Superior temporal gyrus (tissue), 1 donor: ENCODE results near the gene ADAMTSL1.
A peak's percentile ranks its signal among the peaks of the same experiment; 100 is the strongest.

Experiments
- DNase-seq: peaks from one replicate; pipeline ENCODE4 v3.0.0-alpha.2; 2016; ENCODE audit errors: extremely low spot score

ADAMTSL1 gene

DNA sequence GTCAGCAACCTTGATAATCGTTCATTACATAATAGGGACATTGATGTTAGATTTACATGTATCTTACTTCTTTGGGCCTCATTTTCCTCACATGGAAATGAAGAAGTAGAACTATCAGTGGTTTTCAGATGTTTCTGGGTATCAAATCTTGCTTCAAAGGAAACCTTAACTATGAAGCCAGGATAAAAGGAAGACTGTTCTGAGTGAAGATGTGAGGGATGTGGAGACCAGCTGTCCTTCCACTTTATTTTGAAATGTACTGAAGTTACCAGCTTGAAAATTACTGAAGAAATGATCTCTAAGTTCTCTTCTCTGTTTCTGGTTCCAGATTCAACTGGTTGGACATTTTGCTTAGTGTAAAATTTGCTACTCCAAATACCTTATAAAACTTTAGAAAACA is 186.0 kb downstream of the ADAMTSL1 start:
- no peak for DNase-seq

DNA sequence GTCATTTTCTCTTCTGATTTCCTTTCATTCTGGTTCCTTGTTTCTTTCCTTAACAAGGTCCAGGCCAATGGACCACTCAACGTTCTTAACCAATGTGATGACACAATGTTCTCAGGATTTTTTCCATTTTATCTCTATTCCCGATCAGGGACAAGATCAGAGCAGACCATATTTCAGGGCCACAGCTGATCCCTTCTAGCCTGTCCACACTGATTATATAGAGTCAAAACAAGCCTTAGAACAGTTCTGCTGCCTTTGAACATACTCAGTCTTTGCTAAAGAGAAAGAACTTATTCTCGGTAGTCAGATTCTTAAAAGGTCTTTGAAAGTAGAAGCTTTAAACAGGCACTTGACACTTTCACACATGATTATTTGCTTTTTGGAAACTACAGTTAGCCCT is 188.4 kb downstream of the ADAMTSL1 start:
- no peak for DNase-seq

DNA sequence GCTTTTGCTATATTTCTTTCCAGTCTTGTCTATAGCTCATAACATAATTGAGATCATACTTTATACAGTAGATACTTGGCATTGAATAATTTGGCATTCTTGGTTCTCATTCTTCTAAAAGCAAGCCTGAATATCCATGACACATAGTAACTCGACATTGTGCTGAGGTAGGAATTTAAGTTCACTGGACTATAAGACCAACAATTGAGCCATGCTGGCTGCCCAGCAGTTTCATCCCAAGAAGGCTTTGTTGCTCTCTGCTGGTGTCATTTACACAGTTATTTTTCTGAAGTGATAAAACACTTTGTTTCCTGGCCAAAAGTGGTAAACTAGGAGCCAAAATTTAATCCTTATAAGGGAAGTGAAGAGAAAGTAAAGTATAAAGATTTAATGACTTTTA is 192.0 kb downstream of the ADAMTSL1 start:
- no peak for DNase-seq

DNA sequence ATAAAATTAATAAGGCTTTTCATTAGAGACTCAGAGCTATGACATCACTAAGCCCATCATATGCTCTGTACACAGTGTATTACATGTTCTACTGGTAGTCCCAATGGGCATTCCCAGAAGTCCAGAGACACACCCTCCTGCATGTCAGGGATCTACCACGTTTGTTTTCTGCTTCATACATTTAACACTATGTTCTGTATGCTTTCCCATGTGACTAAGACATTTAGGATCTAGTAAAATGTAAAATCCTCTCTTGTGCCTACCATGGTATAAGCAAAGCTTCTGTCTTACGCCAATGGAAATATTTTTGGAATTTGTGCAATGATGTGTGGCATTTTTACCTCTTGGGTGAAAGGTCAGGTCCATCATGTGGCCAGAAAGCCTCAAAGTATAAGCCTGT is 192.4 kb downstream of the ADAMTSL1 start:
- no peak for DNase-seq

DNA sequence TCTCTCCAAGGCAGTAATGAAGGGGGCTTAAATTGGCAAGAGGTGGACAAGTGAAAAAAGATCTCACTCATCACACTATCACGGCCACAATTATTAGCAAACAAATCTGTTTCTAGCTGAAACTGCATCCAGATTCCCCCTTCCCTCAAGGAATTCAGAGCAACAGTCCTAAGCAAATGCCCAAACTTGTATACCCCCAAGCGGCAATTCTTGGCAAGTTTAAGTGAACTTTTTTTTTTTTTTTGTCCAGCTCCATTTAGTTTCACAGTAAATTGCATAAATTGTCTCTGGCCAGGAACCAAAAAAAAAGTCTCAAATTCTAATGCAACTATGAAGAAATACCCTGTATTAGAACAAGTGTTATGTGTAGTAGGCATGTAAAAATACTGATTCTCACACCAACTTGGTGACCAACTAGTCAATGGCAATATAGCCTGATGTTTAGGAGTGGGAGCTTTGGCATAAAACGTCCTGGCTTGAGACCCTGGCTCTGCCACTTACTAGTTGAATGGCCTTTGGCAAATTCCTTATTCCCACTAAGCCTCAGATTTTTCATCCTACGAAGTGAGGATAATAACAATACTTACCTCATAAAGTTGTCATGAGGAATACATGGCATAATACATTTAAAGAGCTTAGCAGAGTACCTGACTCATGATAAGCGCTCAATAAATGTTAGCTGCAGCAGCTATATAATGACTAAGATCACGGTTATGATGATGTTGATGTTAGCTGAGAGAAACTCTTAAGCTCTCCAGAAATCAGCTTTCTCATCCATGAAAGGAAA is 193.2 kb downstream of the ADAMTSL1 start:
- no peak for DNase-seq

DNA sequence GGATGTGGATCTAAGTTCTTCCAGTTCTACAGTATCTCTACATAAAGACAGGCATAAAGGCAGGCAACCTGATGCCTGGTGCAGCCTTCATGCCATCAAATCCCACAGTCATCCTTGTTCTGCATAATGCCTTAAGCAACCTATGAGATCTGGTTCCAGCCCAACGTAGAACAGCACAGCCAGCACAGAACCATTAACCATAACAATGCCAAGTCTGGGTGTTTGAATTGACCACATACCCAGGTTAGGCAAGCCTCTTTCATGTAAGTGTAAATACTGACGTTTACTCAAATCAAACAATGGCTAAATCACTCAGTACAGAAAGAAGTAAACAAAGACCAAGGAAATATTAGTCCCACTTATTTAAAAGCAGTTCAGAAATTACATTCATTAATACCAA is 195.0 kb downstream of the ADAMTSL1 start:
- DNase-seq, result no peak

DNA sequence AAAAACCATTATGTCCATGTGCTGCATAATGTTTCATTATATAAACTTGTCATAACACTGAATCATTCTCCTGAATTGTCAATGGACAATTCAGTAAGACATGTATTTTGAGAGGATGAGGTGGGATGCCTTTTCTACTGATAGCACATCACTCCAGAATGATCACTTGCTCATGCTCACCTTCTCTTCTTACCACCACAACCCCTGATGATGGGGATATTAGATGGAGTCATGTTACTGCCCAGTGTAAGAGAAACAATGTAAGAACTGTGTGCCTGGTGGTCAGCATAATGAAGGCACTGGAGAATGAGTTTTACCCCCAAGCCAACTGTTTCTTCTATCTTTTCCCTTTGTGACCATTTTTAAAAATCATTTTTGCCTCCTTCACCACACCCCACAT is 198.8 kb downstream of the ADAMTSL1 start:
- no peak for DNase-seq

DNA sequence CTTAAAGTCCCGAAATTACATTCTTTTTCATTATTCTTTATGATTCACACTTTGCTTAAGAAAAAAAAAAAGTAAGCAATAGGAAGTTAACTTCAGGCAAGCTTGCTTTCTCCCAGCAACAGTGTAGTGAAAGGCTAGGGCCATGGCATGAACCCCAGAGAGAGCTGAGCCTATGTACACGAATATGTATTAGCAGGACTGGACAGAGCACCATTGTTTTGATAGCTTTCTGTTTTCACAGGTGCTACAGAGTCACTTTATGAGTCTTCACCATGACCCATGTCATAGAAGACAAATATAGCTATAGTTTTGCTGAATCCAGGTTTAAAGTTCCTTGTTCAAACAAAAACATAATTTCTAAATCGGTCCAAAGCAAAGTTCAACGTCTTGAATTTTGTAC is 199.2 kb downstream of the ADAMTSL1 start:
- DNase-seq, result no peak

DNA sequence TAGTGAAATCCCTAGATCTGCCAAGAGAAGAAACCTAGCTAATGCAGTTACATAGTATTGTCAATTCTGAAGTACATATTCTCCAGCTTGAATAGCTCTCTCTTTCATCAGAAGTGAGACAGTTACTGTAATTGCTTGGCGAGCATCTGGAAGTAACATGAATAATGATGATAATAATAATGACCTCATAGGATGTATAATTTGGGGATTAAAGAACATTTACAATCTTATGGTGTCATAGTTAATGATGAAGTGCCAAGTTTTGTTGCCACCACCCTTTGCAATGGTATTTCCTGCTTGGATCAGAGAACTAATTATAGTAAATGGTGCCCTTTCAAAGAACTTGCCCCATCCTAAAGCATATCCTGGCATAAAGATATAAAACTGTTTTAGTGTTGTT is 201.4 kb downstream of the ADAMTSL1 start:
- no peak for DNase-seq

DNA sequence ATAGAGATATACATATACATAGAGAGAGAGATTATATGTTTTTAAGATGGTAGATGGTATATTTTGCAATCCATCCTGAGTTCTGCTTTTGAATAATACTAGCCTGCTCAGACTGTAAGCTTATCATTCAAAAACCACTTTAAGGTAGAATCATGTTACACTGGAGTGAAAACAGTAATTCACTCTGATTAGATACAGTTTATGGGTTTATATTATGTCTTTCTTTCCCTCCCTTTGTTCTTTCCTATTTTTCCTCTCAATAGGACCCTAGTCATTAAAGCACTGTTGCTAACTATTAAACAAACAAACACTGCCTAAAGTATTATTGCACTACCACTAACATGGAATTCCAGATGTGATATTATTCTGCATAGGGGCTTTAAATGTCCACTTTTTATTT is 202.0 kb downstream of the ADAMTSL1 start:
- no peak for DNase-seq

DNA sequence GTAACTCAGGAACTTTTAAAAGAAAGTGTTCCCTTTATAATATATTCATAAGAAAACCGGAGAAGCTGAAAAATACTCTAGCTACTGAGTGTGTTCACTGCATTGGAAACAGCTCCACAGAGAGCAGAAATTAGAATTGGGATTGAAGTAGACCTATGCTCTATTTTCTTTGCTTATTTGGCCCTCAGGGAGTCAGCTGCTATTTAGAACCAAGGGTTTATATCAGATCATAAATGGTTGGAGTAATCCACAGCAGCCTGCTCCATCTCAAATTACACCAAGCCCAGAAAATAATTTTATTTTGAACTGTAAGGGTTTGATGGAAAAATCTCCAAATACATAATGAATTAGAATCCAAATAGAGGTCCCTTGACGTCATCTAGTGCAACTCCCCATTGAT is 202.6 kb downstream of the ADAMTSL1 start:
- DNase-seq, result no peak

DNA sequence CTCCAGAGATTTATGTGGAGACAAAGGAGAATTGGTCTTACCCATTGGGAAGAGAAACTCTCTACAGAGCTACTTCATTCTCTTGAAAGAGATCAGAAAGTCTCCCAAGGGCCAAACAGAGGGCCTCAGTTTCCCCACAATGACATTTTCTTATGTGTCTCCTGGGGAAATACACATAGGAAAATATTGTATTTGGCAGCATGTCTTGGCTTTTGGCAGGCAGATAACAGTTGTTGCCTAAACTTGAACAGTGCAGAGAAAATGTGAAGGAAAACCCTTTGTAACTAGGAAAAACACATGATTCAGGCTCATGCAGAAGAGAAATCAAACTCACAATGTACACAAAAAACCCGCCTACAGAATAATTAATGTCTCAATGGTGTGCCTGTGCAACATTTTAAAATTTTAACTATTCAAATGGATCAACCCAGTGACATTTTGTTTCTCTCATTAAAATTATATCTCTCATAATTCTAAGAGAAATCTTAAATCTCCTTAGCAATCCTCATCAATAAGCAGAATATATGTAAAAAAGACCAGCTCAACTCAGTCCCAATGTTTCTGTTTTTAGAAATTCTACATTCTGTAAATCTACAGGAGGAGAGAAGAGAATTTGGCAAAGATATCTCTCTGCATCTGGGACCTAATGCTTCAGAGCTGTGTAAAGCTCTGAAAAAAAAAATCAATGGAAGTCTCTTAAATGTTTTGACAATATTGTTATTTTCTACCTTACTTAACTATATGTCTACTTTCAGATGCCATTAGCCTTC is 205.1 kb downstream of the ADAMTSL1 start:
- DNase-seq, result no peak

DNA sequence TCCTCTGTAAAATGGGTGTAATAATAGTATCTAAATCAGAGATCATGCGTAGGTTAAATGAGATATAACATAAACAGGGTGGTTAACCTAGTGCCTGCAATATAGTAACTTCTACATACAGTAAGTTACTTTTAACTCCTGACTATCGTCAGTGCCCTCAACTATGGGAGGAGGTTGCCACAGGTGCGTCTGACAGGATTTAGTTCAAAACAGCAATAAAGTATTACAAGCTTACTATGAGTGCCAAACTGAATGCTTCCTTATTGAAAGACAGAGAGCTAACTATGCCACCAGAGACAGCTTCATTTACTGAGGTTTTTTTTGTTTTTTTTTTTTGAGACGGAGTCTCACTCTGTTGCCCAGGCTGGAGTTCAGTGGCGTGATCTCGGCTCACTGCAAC is 209.0 kb downstream of the ADAMTSL1 start:
- no peak for DNase-seq

DNA sequence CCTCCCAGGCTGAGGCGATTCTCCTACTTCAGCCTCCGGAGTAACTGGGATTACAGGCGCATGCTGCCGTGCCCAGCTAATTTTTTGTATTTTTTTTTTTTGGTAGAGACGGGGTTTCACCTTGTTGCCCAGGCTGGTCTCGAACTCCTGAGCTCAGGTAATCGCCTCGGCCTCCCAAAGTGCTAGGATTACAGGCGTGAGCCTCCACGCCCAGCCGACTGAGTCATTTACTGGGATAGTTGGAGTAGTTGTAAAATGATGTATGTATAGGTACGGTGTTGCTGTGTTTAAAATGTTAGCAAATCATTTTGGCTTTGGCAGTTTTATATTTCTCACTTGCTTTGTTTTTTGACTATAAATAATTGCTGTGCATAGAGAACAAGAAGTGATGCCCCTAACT is 209.4 kb downstream of the ADAMTSL1 start:
- no peak for DNase-seq

DNA sequence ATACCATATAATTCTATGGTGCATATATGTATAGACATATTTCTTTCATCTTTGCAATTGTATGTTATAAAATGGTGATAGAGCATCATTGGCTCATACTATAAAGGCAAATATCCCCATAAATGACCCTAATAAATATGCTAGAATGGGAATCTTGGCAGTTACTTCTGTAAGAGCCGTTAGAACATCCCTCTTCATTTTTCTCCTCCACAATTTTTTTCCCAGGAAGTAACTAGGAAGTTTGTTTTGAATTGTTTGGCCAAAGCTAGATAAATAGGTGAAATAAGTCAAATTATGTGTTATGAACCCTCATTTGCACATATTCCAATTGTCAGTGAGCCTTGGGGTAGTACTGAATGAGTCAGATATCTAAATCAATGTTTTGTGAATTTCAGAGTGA is 209.9 kb downstream of the ADAMTSL1 start:
- DNase-seq, result no peak

DNA sequence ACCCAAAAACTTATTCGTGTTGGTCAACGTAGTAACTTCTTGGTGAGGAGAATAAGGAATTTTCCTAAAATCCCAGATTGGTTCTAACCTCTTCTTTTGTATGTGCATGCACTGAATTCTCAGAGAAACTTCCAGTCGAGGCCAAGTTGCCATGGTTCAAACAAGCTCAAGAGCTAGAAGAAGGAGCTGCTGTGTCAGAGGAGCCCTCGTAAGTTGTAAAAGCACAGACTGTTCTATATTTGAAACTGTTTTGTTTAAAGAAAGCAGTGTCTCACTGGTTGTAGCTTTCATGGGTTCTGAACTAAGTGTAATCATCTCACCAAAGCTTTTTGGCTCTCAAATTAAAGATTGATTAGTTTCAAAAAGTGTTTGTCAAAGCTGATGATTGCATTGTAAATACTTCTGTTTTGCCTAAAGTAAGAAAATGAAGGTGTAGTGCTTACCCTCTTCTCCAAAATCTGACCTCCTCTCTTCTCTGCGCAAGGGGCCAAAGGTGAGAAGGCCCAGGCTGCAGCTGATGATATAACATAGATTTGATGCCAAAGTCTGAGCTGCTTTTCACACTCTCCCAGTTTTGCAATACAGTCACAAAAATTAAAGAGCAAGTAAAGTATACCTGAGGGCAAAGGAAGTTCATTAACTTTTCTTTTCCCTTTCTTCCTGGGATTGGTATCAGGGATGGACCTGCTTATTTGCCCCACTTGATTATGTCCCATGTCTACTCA is 210.8 kb downstream of the ADAMTSL1 start:
- peak; percentile 21 for DNase-seq

DNA sequence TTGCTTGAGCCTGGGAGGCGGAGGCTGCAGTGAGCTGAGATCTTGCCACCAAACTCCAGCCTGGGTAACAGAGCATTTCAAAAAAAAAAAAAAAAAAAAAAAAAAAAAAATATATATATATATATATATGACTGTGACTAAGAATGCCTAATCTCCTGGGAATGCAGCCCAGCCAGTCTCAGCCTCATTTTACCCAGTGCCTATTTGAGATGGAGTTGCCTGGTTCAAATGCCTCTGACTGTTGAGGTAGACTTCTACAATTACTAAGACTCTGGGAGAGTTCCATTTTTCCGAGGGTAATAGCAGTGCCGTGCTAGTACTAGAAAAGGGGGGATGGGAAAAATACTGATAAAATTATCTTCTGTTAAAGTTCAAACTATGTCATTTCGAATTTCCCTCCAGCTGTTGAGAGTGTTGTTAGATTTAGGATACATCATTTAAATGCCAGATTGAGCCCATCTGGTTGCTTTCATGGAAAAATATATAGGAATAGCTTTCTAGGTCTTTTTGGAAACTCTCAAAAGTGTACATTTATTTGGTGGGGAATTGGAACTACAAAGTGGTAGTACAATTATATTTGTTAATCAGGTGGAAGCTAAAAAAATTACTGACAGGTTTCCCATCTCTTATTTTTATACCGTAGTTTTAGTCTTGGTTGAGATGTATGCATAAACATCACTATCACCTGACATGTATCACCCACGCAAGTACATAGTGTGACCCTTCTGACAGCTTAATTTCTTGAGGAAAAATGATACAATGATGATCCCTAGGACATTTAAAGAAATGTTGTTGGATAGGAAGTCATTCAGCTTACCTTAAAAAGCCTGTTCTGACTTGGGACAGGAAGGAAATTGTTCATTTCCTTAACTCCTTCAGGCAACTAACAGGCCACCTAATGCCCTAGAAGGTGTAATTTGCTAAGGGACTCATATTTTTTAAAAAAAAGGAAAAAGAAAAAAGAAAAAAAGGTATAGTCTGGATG is 214.9 kb downstream of the ADAMTSL1 start:
- DNase-seq, result no peak

DNA sequence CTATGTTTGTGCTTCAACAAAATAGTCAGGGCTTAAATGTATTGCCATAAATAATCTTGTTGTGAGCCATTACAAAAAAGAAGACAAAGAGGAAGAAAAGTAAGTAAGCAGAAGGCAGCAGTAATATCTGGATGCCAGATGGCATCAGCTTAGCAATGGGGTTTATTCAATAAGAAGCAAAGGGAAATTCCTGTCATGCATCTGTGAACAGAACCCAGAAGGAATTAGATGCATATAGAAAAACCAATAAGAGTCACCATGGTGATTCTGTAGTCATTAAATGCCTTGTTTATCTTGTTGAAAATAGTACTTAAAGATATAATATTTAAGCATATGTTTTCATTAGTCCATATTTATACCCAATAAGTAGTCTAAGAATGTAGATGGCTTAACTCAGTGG is 216.0 kb downstream of the ADAMTSL1 start:
- DNase-seq, result no peak

DNA sequence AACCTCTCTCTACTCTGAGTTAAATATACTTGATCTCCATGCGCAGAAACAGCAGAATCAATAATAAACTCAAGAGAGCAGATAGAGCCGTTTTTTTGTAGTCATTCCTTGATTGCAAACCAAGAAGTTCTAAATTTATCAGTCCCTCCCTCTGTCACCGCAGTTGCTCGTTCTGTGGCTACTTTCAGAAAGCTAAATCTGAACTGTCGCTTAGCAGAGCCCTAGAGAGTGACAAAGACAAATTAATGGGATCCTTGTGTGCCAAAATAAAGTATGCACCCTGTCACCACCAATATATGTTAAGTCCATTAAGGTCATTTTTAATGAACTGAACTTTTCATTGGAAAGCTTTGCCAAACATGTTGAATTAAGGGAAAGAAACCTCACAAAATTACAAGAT is 218.3 kb downstream of the ADAMTSL1 start:
- DNase-seq, result no peak

DNA sequence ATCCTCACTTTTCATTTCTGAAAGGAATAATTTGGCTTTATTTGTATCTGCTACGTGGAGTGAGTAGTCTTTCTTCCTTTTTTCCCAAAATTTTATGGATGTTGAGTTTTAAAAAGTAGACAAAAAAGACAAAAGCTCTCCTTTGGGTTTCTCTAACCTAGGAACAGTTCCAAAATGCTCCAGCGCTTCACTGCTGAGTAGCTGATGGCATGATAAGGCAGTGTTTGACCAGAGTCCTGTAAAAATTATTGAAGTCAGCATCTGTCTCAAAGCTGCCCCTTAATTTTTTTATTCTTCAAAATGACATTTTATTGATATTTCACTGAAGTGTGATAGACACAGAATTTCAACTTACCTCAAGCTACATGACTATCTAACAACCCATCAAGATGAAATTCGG is 219.0 kb downstream of the ADAMTSL1 start:
- no peak for DNase-seq

DNA sequence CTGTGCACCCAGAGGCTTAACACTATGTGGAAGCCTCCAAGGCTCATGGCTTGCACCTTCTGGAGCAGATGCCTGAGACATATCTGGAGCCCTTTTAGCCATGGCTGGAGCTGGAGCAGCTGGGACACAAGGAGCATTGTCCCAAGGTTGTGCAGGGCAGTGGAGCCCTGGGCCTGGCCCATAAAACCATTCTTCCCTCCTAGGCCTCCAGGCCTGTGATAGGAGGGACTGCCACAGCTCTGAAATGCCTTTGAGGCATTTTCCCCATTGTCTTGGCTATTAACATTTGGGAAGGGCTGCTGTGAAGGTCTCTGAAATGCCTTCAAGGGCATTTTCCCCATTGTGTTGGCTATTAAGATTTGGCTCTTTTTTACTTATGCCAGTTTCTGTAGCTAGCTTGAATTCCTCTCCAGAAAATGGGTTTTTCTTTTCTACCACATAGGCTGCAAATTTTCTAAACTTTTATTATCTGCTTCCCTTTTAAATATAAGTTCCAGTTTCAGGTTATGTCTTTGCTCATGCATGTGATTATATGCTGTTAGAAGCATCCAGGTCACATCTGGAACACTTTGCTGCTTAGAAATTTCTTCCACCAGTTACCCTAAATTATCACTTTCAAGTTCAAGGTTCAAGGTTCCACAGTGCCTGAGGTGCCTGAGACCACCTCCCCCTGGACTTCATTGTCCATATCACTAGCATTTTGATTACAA is 221.2 kb downstream of the ADAMTSL1 start:
- DNase-seq, result no peak
